GM12892 (cell line): ENCODE results near the gene PPP3CA.

Experiments
- DNase-seq: peaks from one replicate; pipeline ENCODE4 v3.0.0; 2011; ENCODE audit not compliant: insufficient read length
- FAIRE-seq: peaks from 2 replicates; lab custom pipeline; 2011; peaks lifted over from hg19 to GRCh38; lab: Jason Lieb, UNC
- POLR2A ChIP-seq: IDR thresholded peaks from 2 replicates; pipeline ENCODE4 v1.6.1; 2011; ENCODE audit warnings: low read depth, low read length, control low read depth
- POLR2AphosphoS5 ChIP-seq: IDR thresholded peaks from 2 replicates; pipeline ENCODE4 v1.6.1; 2011; ENCODE audit warnings: low read depth, low read length, control low read depth
- TAF1 ChIP-seq: IDR thresholded peaks from 2 replicates; pipeline ENCODE4 v1.6.1; 2011; ENCODE audit warnings: low read depth, mild to moderate bottlenecking, control low read depth, low read length, borderline replicate concordance

Gene PPP3CA

DNA sequence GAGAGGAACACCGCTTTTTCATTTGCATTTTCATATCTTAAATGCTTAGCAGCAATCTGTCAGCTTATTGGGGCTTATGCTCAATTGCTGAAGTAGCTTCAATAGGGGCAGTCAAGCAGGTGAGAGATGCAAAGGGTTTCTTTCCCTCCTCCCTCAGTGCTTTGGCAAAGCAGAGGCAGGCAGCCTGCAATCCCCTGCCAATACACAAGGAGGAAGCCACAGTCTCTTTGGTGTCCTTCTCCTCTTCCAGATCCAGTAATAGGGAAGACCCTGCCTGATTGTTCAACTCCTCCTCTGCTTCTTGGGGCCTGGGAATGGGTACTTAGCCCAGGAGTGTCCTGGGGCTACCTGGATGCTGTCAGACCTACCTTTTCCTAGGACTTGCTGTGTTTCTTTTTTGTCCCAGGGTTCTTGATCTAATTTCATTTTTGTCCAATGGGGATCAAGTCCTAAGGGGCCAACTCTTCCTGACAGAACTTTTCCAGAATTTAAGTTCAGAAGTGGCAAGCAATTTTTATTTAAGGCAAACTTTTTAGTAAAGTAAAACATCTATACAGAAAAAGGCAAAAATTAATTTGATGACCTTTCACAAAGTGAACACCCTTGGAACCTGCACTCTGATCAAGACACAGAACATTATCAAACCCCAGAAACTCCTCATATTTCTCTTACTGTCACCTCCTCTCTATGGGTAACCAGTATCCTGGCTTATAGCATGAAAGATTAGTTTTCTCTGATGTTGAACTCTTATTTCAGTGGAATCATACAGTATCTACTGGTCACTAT lies 260.3 kb downstream of the PPP3CA start:
- DNase-seq (no peak), FAIRE-seq (no peak)
- TF ChIP-seq TAF1, result no peak

DNA sequence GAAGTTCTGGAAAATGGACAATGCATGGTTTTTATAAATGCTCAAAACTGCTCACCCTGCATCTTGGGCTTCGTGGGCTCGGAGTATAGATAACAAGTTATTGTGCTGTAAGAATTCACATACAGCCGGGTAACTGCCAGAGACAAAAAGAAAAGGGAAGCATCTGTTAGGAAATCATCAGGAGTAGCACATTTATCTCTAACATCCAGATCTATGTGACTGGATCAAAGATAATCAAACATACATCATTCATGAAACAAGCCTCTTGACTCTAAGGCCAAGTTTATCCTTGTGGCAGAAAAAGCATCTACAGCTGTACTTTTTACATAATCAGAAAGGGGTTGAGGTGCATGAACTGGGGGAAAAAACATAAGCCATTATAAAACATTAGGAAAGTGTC lies 264.2 kb downstream of the PPP3CA start:
- TF ChIP-seq POLR2A, result no peak
- no peak for TF ChIP-seq TAF1
- TF ChIP-seq POLR2AphosphoS5, result no peak
- DNase-seq (no peak), FAIRE-seq (peak; percentile 72)

DNA sequence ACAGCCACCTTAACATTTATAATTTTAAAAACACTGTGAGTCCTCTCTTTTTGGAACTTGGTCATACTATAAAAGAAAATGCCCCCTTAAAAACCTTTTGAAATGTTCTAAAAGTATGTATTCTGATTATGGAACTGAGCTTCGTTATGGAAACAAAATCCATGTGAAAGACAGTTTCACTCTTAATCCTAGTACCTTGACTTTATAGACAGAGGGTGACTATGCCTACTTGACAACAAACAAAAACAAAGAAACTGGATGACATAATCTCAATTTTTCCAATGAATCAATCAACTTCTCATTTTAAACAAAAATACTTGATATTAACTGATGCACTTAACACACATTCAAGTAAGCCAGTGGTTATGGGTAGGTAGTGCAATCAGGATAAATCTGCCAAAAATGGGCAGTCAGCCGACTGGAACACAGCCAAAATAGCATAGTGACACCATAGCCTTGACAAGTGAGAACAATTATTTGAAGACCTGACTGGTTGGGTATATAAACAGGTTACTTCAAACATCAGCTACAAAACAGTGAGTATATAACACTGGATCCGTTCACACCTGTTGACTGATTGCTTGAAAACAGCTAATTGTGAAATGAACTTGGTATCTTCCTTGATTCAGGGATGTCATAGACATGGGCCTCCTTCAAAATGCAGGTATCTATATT lies 265.5 kb downstream of the PPP3CA start:
- DNase-seq, result no peak
- FAIRE-seq, result no peak
- no peak for TF ChIP-seq TAF1

DNA sequence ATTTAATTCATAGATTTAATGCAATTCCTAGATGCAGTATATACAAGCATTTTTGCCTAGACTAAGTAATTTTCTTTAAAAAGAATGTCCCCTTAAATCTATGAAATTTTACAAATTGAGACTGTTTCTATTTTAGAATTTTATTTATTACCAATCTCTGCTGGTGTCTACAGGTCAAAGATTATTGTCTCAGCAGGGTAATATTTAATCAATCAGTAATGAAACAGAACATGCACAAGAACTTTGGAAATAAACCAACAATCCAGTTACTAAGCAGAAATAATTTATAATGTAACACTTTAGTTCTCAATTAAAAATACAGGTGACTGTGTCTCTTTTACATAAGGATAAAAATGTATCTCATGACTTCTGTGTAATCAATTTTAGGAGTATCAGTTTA lies 266.2 kb downstream of the PPP3CA start:
- DNase-seq (no peak), FAIRE-seq (no peak)
- TF ChIP-seq TAF1, result no peak
- no peak for TF ChIP-seq POLR2A
- no peak for TF ChIP-seq POLR2AphosphoS5

DNA sequence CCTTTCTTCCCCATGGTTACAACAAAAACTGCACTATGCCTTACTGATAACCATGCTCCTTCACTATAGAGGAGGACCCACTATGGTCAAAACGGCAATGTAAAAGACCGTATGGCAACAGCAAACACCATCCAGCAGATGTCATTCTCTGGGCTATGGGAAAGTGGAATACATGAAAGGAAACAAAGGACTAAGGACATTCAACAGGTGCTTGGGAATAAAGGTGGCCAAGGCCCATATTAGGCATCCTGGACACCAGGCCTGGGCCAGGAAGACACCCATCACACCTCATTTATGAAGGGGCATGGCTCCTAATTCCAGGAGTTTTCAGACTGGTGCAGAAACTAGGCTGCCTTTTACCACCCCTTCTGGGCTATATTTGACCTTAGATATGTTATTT lies 268.4 kb downstream of the PPP3CA start:
- FAIRE-seq, result no peak
- TF ChIP-seq TAF1, result no peak
- no peak for TF ChIP-seq POLR2A
- no peak for TF ChIP-seq POLR2AphosphoS5
- DNase-seq, result no peak

DNA sequence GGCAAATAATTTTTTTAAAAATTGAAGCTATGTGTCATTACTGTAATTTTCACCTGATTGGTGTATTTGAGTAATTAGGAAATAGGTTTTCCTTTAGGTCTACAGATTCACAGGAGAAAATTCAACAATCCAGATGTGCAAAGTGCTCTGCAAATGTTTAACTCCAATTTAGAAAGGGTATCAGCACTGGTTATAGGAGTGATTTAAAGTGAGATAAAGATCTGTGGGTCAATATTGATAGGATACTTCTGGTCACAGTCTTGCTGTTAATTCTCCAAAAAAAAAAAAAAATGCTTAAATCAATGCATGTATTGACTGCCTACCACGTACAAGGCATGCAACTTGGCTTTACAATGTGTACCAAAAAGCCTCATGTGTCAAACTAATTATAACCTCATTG lies 271.3 kb downstream of the PPP3CA start:
- TF ChIP-seq TAF1, result no peak
- TF ChIP-seq POLR2A, result no peak
- no peak for TF ChIP-seq POLR2AphosphoS5
- no peak for DNase-seq
- no peak for FAIRE-seq

DNA sequence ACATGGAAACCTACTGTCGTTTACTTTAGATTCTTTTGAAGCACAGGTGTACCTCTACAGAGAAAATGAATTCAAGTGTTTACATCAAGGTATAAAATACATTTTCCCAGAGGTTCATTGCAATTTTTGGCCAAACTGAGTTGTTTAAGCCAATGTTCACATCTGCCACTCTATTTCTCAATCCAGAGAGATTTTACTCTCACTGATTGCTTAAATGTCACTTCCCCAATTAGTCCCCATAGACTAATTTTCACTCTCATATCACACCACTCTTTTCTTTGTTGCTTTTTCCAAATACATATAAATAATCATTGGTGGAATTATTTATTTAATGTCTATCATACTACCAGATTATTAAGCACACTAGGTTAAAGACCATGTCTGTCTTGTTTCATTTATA lies 271.8 kb downstream of the PPP3CA start:
- no peak for DNase-seq
- no peak for FAIRE-seq
- TF ChIP-seq POLR2AphosphoS5, result no peak
- no peak for TF ChIP-seq POLR2A
- no peak for TF ChIP-seq TAF1

DNA sequence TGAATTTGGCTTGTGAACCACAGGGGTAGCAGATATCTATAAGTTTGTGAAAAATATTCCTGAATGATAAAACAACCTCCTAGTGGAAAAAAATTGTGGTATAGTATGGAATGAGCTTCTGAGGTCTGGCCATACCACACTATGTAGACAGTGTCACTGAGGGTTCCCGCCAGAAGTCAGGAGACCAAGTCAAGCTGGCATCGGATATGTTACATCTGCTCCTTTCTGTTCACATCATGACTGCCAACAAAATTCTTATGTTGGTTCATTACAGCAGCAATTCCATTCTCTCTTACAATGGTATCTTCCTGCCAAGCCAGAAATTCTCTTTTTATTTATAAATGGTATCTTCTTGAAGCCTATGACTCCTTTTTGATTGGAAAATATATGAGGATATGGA lies 273.0 kb downstream of the PPP3CA start:
- FAIRE-seq (no peak), DNase-seq (no peak)
- TF ChIP-seq POLR2A, result no peak
- no peak for TF ChIP-seq TAF1
- no peak for TF ChIP-seq POLR2AphosphoS5

DNA sequence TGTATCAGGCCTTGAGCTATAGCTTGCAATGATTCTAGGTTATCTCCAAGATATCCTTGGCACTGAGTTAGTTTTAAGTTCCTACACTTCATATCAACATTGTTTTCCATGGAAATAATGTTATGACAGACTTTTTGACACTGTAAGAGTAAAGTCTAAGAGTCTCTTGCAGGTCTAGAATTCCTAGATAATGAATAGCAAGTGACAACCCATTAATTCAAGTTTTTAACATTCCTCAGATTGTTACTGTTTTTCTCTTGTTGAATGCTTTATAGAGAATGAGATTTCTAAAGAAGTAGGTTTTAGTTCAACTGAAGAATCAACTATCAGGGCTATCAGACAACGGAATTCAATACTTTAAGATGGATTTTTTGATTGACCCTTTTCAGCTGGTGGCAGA lies 276.1 kb downstream of the PPP3CA start:
- TF ChIP-seq POLR2AphosphoS5 (no peak), TAF1 (no peak), POLR2A (no peak)
- DNase-seq (no peak), FAIRE-seq (no peak)

DNA sequence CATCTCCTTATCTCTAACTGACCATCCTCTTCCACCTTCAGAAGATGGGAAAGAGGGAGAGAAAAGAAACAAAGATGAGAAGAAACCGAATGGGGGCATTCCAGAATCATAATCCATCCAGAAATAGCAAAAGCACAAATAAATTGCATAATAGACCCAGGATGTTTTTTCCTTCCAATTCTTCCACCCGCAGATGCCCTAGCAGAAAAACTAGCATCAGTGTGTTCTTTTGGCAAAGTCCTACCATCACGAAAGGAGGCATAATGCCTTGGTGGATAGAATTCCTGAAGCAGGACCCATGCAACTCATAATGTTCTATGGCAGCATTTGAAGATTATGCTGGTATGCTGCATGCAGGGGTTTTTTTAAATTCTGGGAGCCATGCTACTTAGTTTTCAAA lies 279.2 kb downstream of the PPP3CA start:
- no peak for DNase-seq
- FAIRE-seq, result no peak
- no peak for TF ChIP-seq POLR2AphosphoS5
- no peak for TF ChIP-seq POLR2A
- TF ChIP-seq TAF1, result no peak

DNA sequence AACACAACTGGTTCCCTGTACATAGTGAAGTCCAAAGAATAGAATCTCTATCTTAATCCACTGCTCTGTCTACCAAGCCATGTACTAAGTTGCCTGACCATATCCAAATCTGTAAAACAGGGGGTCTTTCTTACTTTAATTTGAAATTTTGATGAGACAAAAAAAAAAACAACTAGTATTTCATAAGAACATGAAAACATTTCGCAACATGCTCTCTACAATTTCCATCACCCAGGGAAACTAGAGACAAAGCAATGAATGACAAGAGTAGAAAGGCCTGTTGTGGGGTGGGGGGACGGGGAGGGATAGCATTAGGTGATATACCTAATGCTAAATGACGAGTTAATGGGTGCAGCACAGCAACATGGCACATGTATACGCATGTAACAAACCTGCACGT lies 279.9 kb downstream of the PPP3CA start:
- FAIRE-seq, result no peak
- no peak for TF ChIP-seq POLR2A
- TF ChIP-seq TAF1, result no peak
- TF ChIP-seq POLR2AphosphoS5, result no peak
- DNase-seq, result no peak

DNA sequence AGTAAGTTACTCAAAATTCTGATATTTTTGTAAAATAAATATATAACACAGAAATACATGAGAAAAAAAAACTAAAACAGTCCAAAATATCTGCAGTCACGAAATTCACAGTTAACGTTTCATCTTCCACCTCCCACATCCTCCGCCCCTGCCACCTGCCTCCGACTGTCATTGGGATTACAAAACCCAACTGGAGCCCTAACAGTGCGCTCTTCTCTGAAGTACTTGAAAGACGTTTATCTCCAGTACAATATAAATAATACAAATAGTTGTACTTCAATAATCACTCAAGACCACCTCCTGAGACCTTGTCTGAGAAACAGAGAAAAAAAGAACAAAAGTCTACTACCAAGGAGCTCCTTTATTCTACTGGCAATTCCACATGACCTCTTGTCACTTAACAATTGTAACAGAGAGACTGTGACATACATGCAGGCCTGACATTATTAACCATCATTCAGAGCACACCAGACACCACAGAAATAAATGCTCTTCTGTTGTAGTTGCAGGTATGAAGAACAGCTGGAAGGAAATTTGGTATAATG lies 280.6 kb downstream of the PPP3CA start:
- DNase-seq (no peak), FAIRE-seq (no peak)
- TF ChIP-seq POLR2A, result no peak
- TF ChIP-seq TAF1, result no peak
- no peak for TF ChIP-seq POLR2AphosphoS5
